Measurements from ENCODE around the gene PHF1. TPM values are rescaled to one million over a fixed set of nuclear protein-coding genes. Genes with fewer than 3 reads are reported as not detected.
A peak's percentile ranks its signal among the peaks of the same experiment; 100 is the strongest.

The PHF1 gene
- total RNA-seq, 4 donors from 2014 or later = 63.3 to 101 (median 83.3) TPM

DNA sequence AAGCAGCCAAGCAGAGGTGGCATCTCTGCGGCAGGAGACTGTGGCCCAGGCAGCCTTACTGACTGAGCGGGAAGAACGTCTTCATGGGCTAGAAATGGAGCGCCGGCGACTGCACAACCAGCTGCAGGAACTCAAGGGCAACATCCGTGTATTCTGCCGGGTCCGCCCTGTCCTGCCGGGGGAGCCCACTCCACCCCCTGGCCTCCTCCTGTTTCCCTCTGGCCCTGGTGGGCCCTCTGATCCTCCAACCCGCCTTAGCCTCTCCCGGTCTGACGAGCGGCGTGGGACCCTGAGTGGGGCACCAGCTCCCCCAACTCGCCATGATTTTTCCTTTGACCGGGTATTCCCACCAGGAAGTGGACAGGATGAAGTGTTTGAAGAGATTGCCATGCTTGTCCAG is 5.9 kb upstream of the PHF1 start:
- TF ChIP-seq EP300 (IDR thresholded peaks at IDR 0.05) (no peak), POLR2A (IDR thresholded peaks at IDR 0.05) (no peak)
- TF ChIP-seq, protein P1, sequence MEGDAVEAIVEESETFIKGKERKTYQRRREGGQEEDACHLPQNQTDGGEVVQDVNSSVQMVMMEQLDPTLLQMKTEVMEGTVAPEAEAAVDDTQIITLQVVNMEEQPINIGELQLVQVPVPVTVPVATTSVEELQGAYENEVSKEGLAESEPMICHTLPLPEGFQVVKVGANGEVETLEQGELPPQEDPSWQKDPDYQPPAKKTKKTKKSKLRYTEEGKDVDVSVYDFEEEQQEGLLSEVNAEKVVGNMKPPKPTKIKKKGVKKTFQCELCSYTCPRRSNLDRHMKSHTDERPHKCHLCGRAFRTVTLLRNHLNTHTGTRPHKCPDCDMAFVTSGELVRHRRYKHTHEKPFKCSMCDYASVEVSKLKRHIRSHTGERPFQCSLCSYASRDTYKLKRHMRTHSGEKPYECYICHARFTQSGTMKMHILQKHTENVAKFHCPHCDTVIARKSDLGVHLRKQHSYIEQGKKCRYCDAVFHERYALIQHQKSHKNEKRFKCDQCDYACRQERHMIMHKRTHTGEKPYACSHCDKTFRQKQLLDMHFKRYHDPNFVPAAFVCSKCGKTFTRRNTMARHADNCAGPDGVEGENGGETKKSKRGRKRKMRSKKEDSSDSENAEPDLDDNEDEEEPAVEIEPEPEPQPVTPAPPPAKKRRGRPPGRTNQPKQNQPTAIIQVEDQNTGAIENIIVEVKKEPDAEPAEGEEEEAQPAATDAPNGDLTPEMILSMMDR (IDR thresholded peaks at IDR 0.05) = no peak
- whole genome bisulfite sequencing, 2 donors = 95 to 96% methylated on average over 17 of the region's 17 CpGs
- H3K36me3 ChIP-seq = peaks cover 0 to 4% (median 0%) of the 10 kb centered on the region in 3 donors
- peaks cover 0 to 8% (median 0%) of the 10 kb centered on the region in 4 donors for H3K4me1 ChIP-seq
- no peaks in the 10 kb centered on the region for H3K27me3 ChIP-seq
- DNase-seq (ENCODE audit: low spot score in 2 of 2) = no peak
- no peak overlapping the region for H3K27ac ChIP-seq
- no peaks in the 10 kb centered on the region for H3K9me3 ChIP-seq
- no peak overlapping the region for H3K4me3 ChIP-seq

DNA sequence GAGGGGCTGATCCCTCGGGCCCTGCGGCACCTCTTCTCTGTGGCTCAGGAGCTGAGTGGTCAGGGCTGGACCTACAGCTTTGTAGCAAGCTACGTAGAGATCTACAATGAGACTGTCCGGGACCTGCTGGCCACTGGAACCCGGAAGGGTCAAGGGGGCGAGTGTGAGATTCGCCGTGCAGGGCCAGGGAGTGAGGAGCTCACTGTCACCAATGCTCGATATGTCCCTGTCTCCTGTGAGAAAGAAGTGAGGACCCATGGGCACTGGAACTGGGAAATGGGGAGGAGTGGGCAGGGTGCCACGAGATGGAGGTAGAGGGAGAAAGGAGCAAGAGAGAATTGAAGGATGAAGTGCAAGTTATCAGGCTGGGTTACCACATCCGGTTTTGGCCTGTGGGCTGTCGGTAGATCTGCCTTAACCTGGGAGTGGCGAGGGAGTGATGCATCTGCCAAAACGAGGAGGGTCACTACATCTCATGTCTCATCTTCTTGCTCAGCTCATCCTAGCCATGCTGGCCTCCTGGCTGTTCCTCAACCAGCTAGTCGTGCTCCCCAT is 5.4 kb upstream of the PHF1 start:
- peaks cover 0 to 9% (median 0%) of the 10 kb centered on the region in 4 donors for H3K4me1 ChIP-seq
- no peaks in the 10 kb centered on the region for H3K9me3 ChIP-seq
- no peak overlapping the region for H3K27ac ChIP-seq
- TF ChIP-seq, protein P1 (IDR thresholded peaks at IDR 0.05) = no peak
- TF ChIP-seq EP300 (IDR thresholded peaks at IDR 0.05) = no peak
- no peak for DNase-seq (ENCODE audit: low spot score in 2 of 2)
- H3K4me3 ChIP-seq = no peak overlapping the region
- H3K27me3 ChIP-seq = no peaks in the 10 kb centered on the region
- 92 to 93% methylated on average over 15 of the region's 15 CpGs for WGBS, 2 donors
- H3K36me3 ChIP-seq = peaks cover 0 to 4% (median 0%) of the 10 kb centered on the region in 3 donors

DNA sequence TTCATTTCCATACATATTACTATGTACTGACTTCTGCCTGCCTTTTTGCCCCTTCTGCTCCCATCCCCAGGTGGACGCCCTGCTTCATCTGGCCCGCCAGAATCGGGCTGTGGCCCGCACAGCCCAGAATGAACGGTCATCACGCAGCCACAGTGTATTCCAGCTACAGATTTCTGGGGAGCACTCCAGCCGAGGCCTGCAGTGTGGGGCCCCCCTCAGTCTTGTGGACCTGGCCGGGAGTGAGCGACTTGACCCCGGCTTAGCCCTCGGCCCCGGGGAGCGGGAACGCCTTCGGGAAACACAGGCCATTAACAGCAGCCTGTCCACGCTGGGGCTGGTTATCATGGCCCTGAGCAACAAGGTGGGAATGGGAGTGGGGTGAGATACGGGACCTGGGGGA is 4.7 kb upstream of the PHF1 start:
- Histone ChIP-seq H3K4me3 (no peak overlapping the region), H3K4me1 (peaks cover 0 to 9% (median 0%) of the 10 kb centered on the region in 4 donors), H3K36me3 (peaks cover 0 to 4% (median 0%) of the 10 kb centered on the region in 3 donors), H3K9me3 (no peaks in the 10 kb centered on the region), H3K27me3 (no peaks in the 10 kb centered on the region), H3K27ac (no peak overlapping the region)
- WGBS, 2 donors = 92 to 97% methylated on average over 17 of the region's 17 CpGs
- no peak for DNase-seq (ENCODE audit: low spot score in 2 of 2)
- no peak for TF ChIP-seq EP300 (IDR thresholded peaks at IDR 0.05)
- TF ChIP-seq POLR2A (IDR thresholded peaks at IDR 0.05) = no peak
- TF ChIP-seq, protein P1 (IDR thresholded peaks at IDR 0.05) = no peak

DNA sequence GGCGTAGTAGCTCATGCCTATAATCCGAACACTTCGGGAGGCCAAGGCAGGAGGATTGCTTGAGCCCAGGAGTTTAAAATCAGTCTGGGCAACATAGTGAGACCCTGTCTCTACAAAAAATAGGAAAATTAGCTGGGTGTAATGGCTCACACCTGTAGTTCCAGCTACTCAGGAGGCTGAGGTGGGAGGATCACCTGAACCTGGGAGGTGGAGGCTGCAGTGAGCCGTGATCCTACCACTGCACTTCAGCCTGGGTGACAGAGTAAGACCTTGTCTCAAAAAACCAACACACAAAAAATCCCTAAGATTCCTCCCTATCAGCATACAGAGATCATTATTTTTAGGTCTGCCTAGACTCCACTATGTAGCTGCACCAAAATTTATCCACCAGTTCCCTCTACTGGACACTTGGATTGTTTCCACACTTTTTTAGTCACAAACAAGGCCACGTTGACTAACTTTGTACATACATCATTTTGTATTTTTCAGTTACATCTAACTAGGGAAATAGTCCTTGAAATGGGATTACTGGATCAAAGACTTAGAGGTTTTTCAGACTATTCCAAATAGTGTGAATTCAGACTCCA is 3.6 kb upstream of the PHF1 start:
- peaks cover 0 to 5% (median 0%) of the 10 kb centered on the region in 3 donors for H3K36me3 ChIP-seq
- peaks cover 0 to 20% (median 7%) of the 10 kb centered on the region in 4 donors for H3K4me1 ChIP-seq
- no peaks in the 10 kb centered on the region for H3K27me3 ChIP-seq
- DNase-seq (ENCODE audit: low spot score in 2 of 2) = no peak
- H3K27ac ChIP-seq = no peak overlapping the region
- no peak overlapping the region for H3K4me3 ChIP-seq
- H3K9me3 ChIP-seq = no peaks in the 10 kb centered on the region
- TF ChIP-seq EP300 (IDR thresholded peaks at IDR 0.05) (no peak), POLR2A (IDR thresholded peaks at IDR 0.05) (no peak)
- TF ChIP-seq, protein P1 (IDR thresholded peaks at IDR 0.05) = peak in 2 of 5 experiments; percentile 6 to 40
- 75 to 76% methylated on average over 5 of the region's 5 CpGs for WGBS, 2 donors

DNA sequence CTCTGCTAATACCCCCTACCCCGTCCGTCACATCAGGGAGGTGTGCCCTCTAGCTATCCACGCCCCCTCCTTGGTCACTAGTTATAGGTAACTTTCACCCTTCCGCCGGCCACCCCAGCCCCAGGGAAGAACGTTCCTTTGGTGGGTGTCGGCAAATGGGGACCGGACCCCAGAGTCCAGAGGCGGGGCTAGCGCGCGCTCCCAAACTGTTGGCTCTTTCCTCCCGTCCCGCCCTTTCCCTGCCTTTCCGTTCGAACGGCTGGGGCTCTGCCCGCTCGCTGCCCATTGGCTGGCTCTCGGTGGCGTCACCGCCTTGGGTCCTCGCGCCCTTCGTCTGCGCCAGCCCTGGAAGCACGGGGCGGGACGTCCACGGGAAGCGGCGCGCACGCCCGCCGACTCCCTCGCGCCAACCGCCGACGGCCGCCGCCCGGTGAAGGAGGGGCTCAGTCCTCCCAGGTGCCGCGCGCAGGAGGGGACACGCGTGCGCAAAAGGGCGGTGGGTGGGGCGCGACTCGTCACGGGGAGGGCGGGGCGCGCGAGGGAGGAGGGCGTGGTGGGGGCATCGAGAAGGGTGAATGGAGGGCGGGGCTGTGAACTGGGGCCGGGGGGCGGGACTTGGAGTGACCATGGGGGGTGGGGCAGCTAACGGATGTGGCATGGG is 634 bp upstream of the PHF1 start:
- Histone ChIP-seq H3K36me3 (peaks cover 0 to 30% (median 16%) of the 10 kb centered on the region in 3 donors), H3K27ac (peak overlapping the region; percentile 94 to 100 (median 100)), H3K4me3 (peak overlapping the region; percentile 69 to 100 (median 100)), H3K9me3 (no peaks in the 10 kb centered on the region), H3K27me3 (no peaks in the 10 kb centered on the region), H3K4me1 (peaks cover 0 to 44% (median 9%) of the 10 kb centered on the region in 4 donors)
- 0% methylated on average over 31 to 32 of the region's 65 CpGs for WGBS, 2 donors
- DNase-seq (ENCODE audit: low spot score in 2 of 2) = peak; percentile 91 to 97
- TF ChIP-seq, protein P1 (IDR thresholded peaks at IDR 0.05) = peak in 1 of 5 experiments; percentile 22
- TF ChIP-seq POLR2A (IDR thresholded peaks at IDR 0.05) (peak; percentile 32 to 88), EP300 (IDR thresholded peaks at IDR 0.05) (peak; percentile 81)

All from tibial nerve (tissue), 4 donors.